GM18517 (cell line): ENCODE measurements around the gene CNTNAP2.
"Not testable (repeated sequence)": the region's sequence is repeated elsewhere in the genome, so short reads cannot be mapped to it uniquely, and the experiment has no call there.

Experiments used
- ATAC-seq: cut with Tn5 transposase; IDR thresholded peaks from one replicate; pipeline ENCODE4 v1.9.1; 2021; ENCODE audit warnings: mild to moderate bottlenecking, moderate library complexity; ENCODE audit not compliant: unreplicated experiment

Gene CNTNAP2

GRCh38 chr7:146865696-146866095 lies 749.1 kb downstream of the CNTNAP2 start:
- no peak for ATAC-seq

DNA sequence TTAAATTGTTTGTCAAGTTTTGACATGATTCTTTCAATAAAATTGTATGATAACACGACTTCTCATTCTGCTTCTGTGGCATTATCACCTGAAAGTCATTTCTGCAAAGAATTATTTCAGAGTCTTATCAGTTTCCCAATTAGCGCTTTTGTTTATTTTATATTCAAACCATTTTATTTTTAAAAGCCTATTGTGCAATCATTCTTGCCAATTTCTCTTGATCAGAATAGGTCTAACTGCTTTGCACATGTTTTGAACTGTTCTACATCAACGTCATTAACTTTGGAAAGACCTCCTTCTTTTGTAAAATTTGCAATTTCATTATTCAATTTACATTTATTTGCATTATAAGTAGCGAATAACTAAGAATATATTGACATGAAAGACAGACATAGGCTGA lies 758.1 kb downstream of the CNTNAP2 start:
- no peak for ATAC-seq

DNA sequence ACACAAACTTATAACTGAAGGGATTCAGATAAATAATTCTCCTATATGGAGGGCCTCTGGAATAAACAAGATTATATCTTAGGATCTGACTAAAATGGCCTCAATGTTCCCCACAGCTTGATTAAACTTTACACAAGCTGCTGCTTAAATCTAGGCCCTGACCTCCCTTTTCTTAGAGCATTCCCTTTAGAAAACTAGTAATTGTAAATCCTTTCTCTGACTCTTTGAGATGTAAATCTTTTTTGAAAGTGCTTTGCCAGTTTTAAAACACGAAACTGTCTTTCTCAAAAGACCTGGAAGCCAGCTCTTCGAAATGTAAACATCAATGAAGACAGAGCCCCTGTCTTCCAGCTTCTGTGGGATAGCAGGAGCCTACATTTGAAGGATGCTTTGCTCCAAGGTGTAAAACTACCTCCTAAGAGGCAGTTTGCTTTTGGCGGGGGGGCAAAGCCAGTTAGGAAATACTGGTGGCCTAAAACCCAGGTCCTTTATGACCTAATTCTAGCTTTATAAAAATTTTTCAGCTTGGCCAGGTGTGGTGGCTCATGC lies 758.7 kb downstream of the CNTNAP2 start:
- ATAC-seq = no peak

DNA sequence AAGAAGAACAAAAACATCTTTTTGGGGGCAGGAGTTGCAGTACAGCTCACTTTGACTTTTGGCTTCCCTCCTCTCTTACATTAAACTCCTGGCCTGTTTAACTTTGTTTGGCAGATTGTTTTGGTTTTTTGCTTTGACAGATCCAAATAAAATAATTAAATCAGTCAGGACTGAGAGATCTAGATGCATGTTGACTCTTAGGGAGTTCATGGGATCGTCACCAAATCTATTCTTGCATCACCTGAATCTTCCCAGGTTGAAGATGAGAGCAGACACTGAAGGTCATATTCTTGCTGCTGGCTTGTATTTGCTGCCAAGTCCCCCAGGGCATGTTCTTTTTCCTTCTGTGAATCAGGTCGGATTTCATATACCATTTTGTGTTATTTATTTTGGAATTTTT lies 759.4 kb downstream of the CNTNAP2 start:
- ATAC-seq = no peak

GRCh38 chr7:146876411-146876810 lies 759.8 kb downstream of the CNTNAP2 start:
- no peak for ATAC-seq

GRCh38 chr7:146878901-146879300 lies 762.3 kb downstream of the CNTNAP2 start:
- ATAC-seq = no peak

DNA sequence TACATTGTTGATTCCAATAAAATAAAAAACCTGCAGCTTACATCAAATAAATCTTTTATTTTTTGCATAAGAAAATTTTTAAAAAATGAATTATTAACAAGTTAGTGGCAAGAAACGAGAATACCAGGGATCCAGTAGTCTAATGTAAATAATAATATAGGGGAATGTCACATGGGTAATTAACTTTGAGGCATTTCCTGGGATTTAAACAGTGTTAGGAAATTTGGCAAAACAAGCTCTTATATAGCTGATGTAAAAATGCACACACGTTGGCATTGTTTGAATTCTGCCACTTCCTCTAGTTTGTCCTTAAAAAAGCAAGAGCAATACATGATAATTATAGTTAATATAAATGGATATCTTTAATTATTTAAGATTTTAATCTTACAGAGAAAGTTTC lies 768.6 kb downstream of the CNTNAP2 start:
- no peak for ATAC-seq

DNA sequence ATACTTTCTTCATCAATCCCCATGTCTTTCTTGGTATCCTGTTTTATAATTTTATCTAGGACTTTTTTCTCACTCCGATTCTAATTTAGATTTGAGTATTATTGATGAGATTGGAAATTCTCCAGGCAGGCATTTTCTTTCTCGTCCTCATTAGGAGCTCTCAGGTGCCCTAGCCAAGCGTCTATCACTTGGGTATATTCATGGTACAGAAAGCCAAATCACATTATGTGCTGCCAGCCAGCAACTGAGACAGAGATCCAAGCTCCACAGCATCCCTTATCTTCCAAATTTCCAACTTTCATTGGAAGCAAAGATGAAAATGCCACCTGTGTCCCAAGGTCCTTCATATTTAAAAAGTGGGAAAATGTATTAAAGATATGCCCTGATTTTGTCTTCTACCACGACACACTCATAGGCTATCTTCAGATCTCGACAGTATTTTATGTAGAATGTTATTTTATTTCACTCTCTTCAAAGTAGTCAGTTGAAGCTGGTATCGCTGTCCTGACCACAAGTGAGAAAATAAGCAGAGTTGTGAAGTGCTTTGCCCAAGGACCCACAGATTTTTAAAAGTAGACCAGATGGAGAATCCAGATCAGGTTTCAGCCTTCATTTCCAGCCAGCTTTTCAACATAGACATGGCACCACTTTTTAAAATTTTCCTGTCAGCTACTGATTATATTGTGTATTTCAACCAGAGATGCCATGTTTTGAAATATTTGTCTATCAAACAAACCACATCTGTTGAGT lies 773.4 kb downstream of the CNTNAP2 start:
- no peak for ATAC-seq

GRCh38 chr7:146892151-146892550 lies 775.5 kb downstream of the CNTNAP2 start:
- no peak for ATAC-seq

DNA sequence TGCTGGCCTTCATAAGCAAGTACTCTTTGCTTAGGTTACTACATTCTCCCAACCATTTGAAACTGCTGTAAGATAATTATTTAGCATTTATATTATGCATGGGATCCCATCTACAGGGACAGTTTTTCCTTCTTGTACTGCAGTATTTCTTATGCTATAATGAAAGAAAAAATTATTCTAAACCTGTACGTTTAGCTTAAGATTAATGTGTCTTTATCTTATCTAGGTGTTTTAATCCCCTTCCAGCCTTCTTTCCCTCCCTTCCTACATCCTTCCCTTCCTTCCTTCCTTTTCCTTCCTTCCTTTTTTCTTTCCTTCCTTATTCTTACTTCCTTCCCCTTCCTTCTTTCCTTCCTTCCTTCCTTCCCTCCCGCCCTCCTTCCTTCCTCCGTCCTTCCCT lies 778.3 kb downstream of the CNTNAP2 start:
- no peak for ATAC-seq

DNA sequence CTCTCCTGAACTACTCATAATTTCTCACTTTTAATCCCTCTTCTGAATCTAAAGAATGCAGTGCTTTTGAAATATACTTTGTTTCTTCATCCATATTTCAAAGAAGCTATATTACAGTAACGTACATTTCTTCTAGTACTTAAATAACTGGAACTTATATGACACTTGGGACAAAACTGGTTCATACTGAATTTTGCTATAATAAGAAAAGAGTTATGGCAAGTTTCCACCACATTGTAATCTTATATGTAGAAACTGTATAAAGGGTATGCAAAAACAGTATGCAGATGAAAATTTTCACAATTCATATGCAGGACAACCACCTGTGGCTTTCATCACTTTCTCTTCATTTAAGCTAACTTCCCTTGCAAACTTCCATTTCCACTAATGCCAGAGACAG lies 785.7 kb downstream of the CNTNAP2 start:
- ATAC-seq = no peak

GRCh38 chr7:146902728-146903127 lies 786.1 kb downstream of the CNTNAP2 start:
- ATAC-seq = no peak

DNA sequence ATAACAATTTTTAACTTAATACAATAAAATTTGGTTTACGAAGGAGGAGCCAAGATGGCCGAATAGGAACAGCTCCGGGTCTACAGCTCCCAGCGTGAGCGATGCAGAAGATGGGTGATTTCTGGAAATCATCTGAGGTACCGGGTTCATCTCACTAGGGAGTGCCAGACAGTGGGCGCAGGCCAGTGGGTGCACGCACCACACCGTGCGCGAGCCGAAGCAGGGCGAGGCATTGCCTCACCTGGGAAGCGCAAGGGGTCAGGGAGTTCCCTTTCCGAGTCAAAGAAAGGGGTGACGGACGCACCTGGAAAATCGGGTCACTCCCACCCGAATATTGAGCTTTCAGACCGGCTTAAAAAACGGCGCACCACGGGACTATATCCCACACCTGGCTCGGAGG lies 789.1 kb downstream of the CNTNAP2 start:
- ATAC-seq = not testable (repeated sequence)

DNA sequence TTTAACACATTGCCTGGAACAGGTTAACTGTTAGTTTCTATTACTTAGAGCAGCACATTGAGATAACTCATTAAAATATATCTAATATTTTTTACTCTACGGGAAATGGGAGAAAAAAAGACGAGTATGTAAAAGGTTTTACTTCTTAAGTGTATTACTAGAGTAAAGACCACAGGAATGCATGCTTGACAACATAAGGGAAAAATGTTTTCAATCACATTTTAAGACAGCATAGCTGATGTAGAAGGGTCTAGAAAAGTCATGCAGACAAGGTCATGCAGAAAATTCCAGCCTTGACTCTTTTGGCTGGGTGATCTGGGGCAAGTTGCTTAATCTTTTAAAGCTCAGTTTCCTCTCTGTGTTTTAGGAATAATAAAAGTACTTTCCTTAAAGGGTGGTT lies 806.2 kb downstream of the CNTNAP2 start:
- ATAC-seq = no peak

- ATAC-seq = no peak
Measured at GRCh38 chr7:146926841-146927240, 810.2 kb downstream of the CNTNAP2 start.

DNA sequence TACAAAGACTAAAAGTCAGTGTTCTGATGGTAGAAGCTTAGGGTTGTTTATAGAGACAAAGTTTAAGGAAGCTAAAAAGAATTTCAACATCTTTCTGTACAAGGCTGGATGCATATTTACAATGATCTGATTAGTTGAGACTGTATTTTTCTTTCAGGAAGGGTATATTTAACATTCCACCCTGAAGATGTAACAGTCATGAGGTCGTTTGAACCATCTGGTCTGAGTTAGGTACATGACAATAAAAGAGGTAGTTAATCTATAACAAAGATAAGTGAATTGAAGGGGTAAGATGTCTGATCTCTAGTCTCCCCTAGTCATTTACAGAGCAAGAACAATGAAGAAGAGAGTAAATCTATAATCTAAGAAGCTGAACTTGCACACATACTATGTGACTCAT lies 821.2 kb downstream of the CNTNAP2 start:
- no peak for ATAC-seq

- ATAC-seq = no peak
Measured at GRCh38 chr7:146943483-146943882, 826.9 kb downstream of the CNTNAP2 start.

GRCh38 chr7:146948703-146949102 lies 832.1 kb downstream of the CNTNAP2 start:
- no peak for ATAC-seq

GRCh38 chr7:146956321-146956720 lies 839.7 kb downstream of the CNTNAP2 start:
- ATAC-seq = no peak

DNA sequence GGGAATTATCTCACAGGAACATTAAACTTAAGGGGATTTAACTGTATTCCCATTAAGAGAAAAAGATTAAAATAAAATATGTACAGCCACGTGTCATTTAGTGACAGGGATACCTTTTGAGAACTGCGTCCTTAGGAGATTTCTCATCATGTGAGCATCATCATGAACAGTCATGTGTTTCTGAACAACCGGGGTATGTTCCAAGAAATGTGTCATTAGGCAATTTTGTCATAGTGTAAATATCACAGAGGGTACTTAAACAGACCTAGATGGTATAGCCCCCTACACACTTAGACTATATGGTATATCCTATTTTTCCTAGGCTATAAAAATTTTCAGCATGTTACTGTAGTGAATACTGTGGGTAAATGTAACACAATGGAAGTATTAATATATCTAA lies 840.3 kb downstream of the CNTNAP2 start:
- no peak for ATAC-seq

- no peak for ATAC-seq
Measured at GRCh38 chr7:146960773-146961391, 844.3 kb downstream of the CNTNAP2 start.

- ATAC-seq = no peak
Measured at GRCh38 chr7:146961617-146962016, 845.0 kb downstream of the CNTNAP2 start.
